Activated naive CD8-positive, alpha-beta T cell treated with anti-CD3 and anti-CD28 coated beads for 36 hours (primary cell): ENCODE data around the gene SLC7A6OS. TPM values are rescaled to one million over a fixed set of nuclear protein-coding genes. Genes with fewer than 3 reads are reported as not detected.

Source experiments
- total RNA-seq, 2 experiments: library from RNA; stranded (reverse); gene quantifications; one replicate each; pipeline ENCODE4 v1.2.3, GENCODE V29; 2021

SLC7A6OS gene
- total RNA-seq, 2 experiments from 2014 or later: 23.0 to 23.3 TPM

Other genes starting within 250 kb of the SLC7A6OS start
- gene NFATC3, start 225.6 kb downstream of the SLC7A6OS start, total RNA-seq: 10 to 100 TPM; 76.3 to 79.2 TPM
- gene ESRP2, start 74.8 kb downstream of the SLC7A6OS start, total RNA-seq: 1 to 10 TPM in 1 of 2 experiments, under 1 TPM in 1; 0.92 to 1.2 TPM
- 1 to 10 TPM; 7.9 to 8.0 TPM for gene PLA2G15, start 65.6 kb downstream of the SLC7A6OS start, total RNA-seq
- gene SLC7A6, start 46.4 kb downstream of the SLC7A6OS start, total RNA-seq: 10 to 100 TPM; 65.9 to 69.9 TPM
- gene PRMT7, start 73 bp upstream of the SLC7A6OS start, total RNA-seq: 10 to 100 TPM; 68.9 to 72.0 TPM
- gene SMPD3, start 137.6 kb upstream of the SLC7A6OS start, total RNA-seq: under 1 TPM; 0.06 to 0.16 TPM
- 10 to 100 TPM; 21.8 to 24.8 TPM for gene ZFP90, start 228.3 kb upstream of the SLC7A6OS start, total RNA-seq